ENCODE measurements around the gene CDK16. TPM values are rescaled to one million over a fixed set of nuclear protein-coding genes. Genes with fewer than 3 reads are reported as not detected.

Gene CDK16
- total and polyA plus RNA-seq, 2 donors (not counting 3 experiments of a cell fraction or from before 2014, with no cell fraction given): 99.9 to 149 TPM

GRCh38 chrX:47189906-47190305 lies 28.6 kb upstream of the CDK16 start:
- Histone ChIP-seq H3K9me3 (replicated peaks; ENCODE audit: control insufficient read depth, insufficient read depth, low read length) (no peaks in the 10 kb centered on the region), H3K9ac (replicated peaks; ENCODE audit: extremely low read depth, insufficient read depth, low read length) (no peak overlapping the region), H4K20me1 (replicated peaks; ENCODE audit: control insufficient read depth, extremely low read depth, insufficient read depth, low read length) (no peaks in the 10 kb centered on the region), H3K27ac (ENCODE audit: insufficient read depth, low read depth, low read length) (no peak overlapping the region), H3K4me3 (replicated peaks in 1 of 3; ENCODE audit: insufficient read depth in 1 of 3, low read depth in 1 of 3, low read length in 3 of 3) (no peak overlapping the region), H3K4me1 (ENCODE audit: control insufficient read depth, extremely low read depth, insufficient read depth, low read length) (peaks cover 16% of the 10 kb centered on the region), H3K27me3 (ENCODE audit: control insufficient read depth in 2 of 2, insufficient read depth in 2 of 2, low read length in 2 of 2) (no peaks in the 10 kb centered on the region), H3K4me2 (ENCODE audit: insufficient read depth, low read length) (no peak overlapping the region), H2AFZ (ENCODE audit: low read depth, low read length) (no peak overlapping the region), H3K9me1 (replicated peaks; ENCODE audit: control insufficient read depth, extremely low read depth, insufficient read depth, low read length) (no peaks in the 10 kb centered on the region), H3K36me3 (ENCODE audit: control insufficient read depth in 2 of 2, extremely low read depth in 1 of 2, insufficient read depth in 2 of 2, low read length in 2 of 2) (peaks cover 0 to 14% of the 10 kb centered on the region in 2 experiments), H3K79me2 (ENCODE audit: control insufficient read depth, insufficient read depth, low read length) (peaks cover 21% of the 10 kb centered on the region)
- TF ChIP-seq MYC (IDR thresholded peaks at IDR 0.05; ENCODE audit: low read depth, low read length) (no peak), FOS (IDR thresholded peaks at IDR 0.05; ENCODE audit: borderline replicate concordance, insufficient read depth, low read length) (no peak), POLR2AphosphoS5 (IDR thresholded peaks at IDR 0.05; ENCODE audit: insufficient read depth, low read depth, low read length) (no peak), MAX (IDR thresholded peaks at IDR 0.05; ENCODE audit: insufficient read depth, insufficient read length) (no peak), GATA2 (IDR thresholded peaks at IDR 0.05; ENCODE audit: insufficient read depth, insufficient read length, low read depth, low read length) (no peak), CTCF (IDR thresholded peaks at IDR 0.05; ENCODE audit: extremely low read depth in 1 of 2, insufficient read depth in 1 of 2, low read depth in 1 of 2, low read length in 2 of 2) (no peak), EZH2 (IDR thresholded peaks at IDR 0.05; ENCODE audit: borderline replicate concordance, low read depth, low read length, severe bottlenecking) (no peak), POLR2A (IDR thresholded peaks at IDR 0.05; ENCODE audit: low read depth, low read length) (no peak), JUN (IDR thresholded peaks at IDR 0.05; ENCODE audit: borderline replicate concordance, insufficient read depth, insufficient read length, low read depth) (no peak)
- no peak for DNase-seq (ENCODE audit: low read depth, low spot score)
- intact Hi-C loops (cut with micrococcal nuclease) (loop anchor here (5.0 kb wide), 1 partner anchor 447 kb away; no protein-coding TSS in a partner anchor), dilution Hi-C loops (cut with MboI; ENCODE audit: extremely low pct_ligation_motif_present, low sequenced_read_pairs) (no loop called here)
- no peak for FAIRE-seq
- no TSS peak for BruUV-seq (replicated peaks)
- POLR2A ChIA-PET: no interaction called here
- CTCF ChIA-PET: interaction anchor here (3.4 kb wide), 1 partner anchor 194 kb away, joined by 17 read pairs; no protein-coding TSS in a partner anchor

Measured in endothelial cell of umbilical vein (primary cell).